ENCODE results near the gene PPIF.

Gene PPIF

DNA sequence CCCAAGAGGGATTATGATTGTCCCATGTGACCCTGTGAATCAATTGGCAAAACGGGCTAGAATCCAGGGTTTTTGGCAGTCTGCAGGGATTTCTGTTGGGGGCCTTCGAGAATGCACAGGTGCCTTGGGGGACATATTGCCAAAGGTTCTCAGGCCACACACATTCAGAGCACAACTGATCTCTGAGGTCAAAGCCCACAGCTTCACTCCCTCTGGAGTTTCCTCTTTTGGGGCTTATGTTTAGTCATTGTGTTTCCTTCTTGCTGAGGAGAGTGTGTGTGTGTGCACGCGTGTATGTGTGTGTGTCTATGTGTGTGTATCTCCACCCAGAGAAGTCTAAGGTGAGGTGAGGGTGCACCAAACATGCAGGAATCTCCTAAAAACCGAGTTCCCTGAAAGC lies 8.8 kb downstream of the PPIF start:
- Histone ChIP-seq H3K36me3 (replicated peaks; ENCODE audit: low read depth, low read length) (peaks cover 43% of the 10 kb centered on the region), H3K4me1 (ENCODE audit: low read length) (peaks cover 32% of the 10 kb centered on the region), H4K20me1 (ENCODE audit: insufficient read depth, low read length) (peaks cover 41% of the 10 kb centered on the region), H3K9ac (ENCODE audit: low read length) (no peak overlapping the region), H3K27me3 (ENCODE audit: low read depth, low read length) (no peaks in the 10 kb centered on the region), H2AFZ (ENCODE audit: low read depth, low read length) (no peak overlapping the region), H3K27ac (ENCODE audit: low read length) (no peak overlapping the region), H3K79me2 (ENCODE audit: low read length) (peaks cover 16% of the 10 kb centered on the region), H3K4me3 (ENCODE audit: low read length) (no peak overlapping the region), H3K9me3 (ENCODE audit: insufficient read depth, low read length) (no peaks in the 10 kb centered on the region), H3K4me2 (ENCODE audit: low read length) (no peak overlapping the region)
- TF ChIP-seq, protein P1, sequence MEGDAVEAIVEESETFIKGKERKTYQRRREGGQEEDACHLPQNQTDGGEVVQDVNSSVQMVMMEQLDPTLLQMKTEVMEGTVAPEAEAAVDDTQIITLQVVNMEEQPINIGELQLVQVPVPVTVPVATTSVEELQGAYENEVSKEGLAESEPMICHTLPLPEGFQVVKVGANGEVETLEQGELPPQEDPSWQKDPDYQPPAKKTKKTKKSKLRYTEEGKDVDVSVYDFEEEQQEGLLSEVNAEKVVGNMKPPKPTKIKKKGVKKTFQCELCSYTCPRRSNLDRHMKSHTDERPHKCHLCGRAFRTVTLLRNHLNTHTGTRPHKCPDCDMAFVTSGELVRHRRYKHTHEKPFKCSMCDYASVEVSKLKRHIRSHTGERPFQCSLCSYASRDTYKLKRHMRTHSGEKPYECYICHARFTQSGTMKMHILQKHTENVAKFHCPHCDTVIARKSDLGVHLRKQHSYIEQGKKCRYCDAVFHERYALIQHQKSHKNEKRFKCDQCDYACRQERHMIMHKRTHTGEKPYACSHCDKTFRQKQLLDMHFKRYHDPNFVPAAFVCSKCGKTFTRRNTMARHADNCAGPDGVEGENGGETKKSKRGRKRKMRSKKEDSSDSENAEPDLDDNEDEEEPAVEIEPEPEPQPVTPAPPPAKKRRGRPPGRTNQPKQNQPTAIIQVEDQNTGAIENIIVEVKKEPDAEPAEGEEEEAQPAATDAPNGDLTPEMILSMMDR (IDR thresholded peaks at IDR 0.05; ENCODE audit: low read depth, low read length): no peak
- no peak for TF ChIP-seq EZH2phosphoT487 (IDR thresholded peaks at IDR 0.05; ENCODE audit: low read depth)

DNA sequence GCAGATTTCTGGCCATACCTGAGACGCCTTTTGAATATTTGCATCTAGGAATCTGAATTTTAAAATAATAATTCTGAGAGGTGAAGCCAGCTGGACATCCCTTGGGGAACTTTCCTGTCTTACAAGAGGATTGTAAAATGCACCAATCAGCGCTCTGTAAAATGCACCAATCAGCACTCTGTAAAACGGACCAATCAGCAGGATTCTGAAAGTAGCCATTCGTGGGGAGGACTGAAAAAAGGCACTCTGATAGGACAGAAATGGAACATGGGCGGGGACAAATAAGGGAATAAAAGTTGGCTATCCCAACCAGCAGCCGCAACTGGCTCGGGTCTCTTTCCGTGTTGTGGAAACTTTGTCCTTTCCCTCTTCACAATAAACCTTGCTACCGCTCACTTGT lies 9.9 kb downstream of the PPIF start:
- Histone ChIP-seq H3K9ac (ENCODE audit: low read length) (no peak overlapping the region), H3K4me2 (ENCODE audit: low read length) (no peak overlapping the region), H3K27me3 (ENCODE audit: low read depth, low read length) (no peaks in the 10 kb centered on the region), H2AFZ (ENCODE audit: low read depth, low read length) (no peak overlapping the region), H3K79me2 (ENCODE audit: low read length) (peaks cover 16% of the 10 kb centered on the region), H3K9me3 (ENCODE audit: insufficient read depth, low read length) (no peaks in the 10 kb centered on the region), H3K4me3 (ENCODE audit: low read length) (no peak overlapping the region), H4K20me1 (ENCODE audit: insufficient read depth, low read length) (peaks cover 33% of the 10 kb centered on the region), H3K27ac (ENCODE audit: low read length) (no peak overlapping the region), H3K36me3 (replicated peaks; ENCODE audit: low read depth, low read length) (peaks cover 42% of the 10 kb centered on the region), H3K4me1 (ENCODE audit: low read length) (peaks cover 32% of the 10 kb centered on the region)
- no peak for TF ChIP-seq EZH2phosphoT487 (IDR thresholded peaks at IDR 0.05; ENCODE audit: low read depth)
- TF ChIP-seq, protein P1 (IDR thresholded peaks at IDR 0.05; ENCODE audit: low read depth, low read length): no peak

DNA sequence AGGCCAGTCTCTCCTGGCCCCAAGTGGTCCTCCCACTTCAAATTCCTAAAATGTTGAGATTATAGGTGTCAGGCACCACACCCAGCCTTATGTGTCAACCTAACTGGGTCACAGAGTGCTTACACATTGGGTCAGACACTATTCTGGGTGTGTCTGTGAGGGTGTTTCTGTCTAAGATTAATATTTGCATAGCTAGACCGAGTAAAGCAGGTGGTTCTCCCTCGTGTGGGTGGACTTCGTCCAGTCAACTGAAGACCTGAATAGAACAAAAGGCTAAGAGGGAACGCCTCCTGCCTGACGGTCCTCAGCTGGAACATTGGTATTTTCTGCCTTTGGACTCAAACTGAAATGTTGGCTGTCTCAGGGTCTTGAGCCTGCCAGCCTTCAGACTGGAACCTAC lies 11.5 kb downstream of the PPIF start:
- no peak overlapping the region for H3K4me2 ChIP-seq (ENCODE audit: low read length)
- H3K9me3 ChIP-seq (ENCODE audit: insufficient read depth, low read length): no peaks in the 10 kb centered on the region
- H4K20me1 ChIP-seq (ENCODE audit: insufficient read depth, low read length): peaks cover 17% of the 10 kb centered on the region
- H3K27me3 ChIP-seq (ENCODE audit: low read depth, low read length): no peaks in the 10 kb centered on the region
- no peak overlapping the region for H2AFZ ChIP-seq (ENCODE audit: low read depth, low read length)
- TF ChIP-seq EZH2phosphoT487 (IDR thresholded peaks at IDR 0.05; ENCODE audit: low read depth): no peak
- TF ChIP-seq, protein P1 (IDR thresholded peaks at IDR 0.05; ENCODE audit: low read depth, low read length): no peak
- H3K27ac ChIP-seq (ENCODE audit: low read length): no peak overlapping the region
- H3K4me1 ChIP-seq (ENCODE audit: low read length): peaks cover 22% of the 10 kb centered on the region
- no peak overlapping the region for H3K4me3 ChIP-seq (ENCODE audit: low read length)
- peaks cover 9% of the 10 kb centered on the region for H3K79me2 ChIP-seq (ENCODE audit: low read length)
- peaks cover 25% of the 10 kb centered on the region for H3K36me3 ChIP-seq (replicated peaks; ENCODE audit: low read depth, low read length)
- no peak overlapping the region for H3K9ac ChIP-seq (ENCODE audit: low read length)

DNA sequence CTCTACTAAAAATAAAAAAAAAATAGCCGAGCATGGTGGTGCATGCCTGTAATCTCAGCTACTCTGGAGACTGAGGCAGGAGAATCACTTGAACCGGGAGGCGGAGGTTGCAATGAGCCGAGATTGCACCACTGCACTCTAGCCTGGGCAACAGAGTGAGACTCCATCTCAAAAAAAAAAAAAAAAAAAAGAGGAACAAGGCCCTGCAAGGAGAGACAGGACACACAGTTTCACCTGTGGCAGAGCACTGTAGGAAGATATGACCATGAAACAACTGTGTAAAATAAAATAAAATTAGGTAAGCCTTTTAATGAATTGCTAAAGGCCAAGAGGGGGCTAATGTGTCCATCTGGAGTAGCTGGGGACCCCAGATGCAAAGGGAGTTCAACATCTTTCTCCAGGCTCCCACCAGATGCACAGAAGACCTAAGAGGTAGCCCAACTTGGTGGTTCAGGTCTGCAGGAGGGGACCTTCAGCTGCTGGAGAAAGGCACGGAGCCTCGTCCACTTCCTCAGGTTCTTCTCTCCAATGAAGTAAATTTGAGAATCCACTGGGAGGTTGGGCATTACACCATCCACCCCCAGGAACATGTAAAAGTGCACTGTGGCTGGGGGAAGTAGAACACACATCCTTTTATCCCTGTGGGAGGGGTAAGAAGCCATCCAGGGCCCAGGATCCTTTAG lies 12.7 kb downstream of the PPIF start:
- no peak overlapping the region for H2AFZ ChIP-seq (ENCODE audit: low read depth, low read length)
- peaks cover 16% of the 10 kb centered on the region for H3K36me3 ChIP-seq (replicated peaks; ENCODE audit: low read depth, low read length)
- no peaks in the 10 kb centered on the region for H3K9me3 ChIP-seq (ENCODE audit: insufficient read depth, low read length)
- no peak overlapping the region for H3K27ac ChIP-seq (ENCODE audit: low read length)
- H3K4me2 ChIP-seq (ENCODE audit: low read length): no peak overlapping the region
- H3K4me3 ChIP-seq (ENCODE audit: low read length): no peak overlapping the region
- peaks cover 12% of the 10 kb centered on the region for H3K4me1 ChIP-seq (ENCODE audit: low read length)
- no peak overlapping the region for H3K9ac ChIP-seq (ENCODE audit: low read length)
- H3K27me3 ChIP-seq (ENCODE audit: low read depth, low read length): peaks cover 4% of the 10 kb centered on the region; the same call in 1 of the 2 replicates
- H4K20me1 ChIP-seq (ENCODE audit: insufficient read depth, low read length): peaks cover 6% of the 10 kb centered on the region; the same call in 1 of the 2 replicates
- no peaks in the 10 kb centered on the region for H3K79me2 ChIP-seq (ENCODE audit: low read length)
- TF ChIP-seq EZH2phosphoT487 (IDR thresholded peaks at IDR 0.05; ENCODE audit: low read depth): no peak
- TF ChIP-seq, protein P1 (IDR thresholded peaks at IDR 0.05; ENCODE audit: low read depth, low read length): no peak

Data from OCI-LY3 (cell line).